Upper lobe of right lung (tissue), 1 donor: ENCODE results near the gene KRTAP5-4. TPM values are rescaled to one million over a fixed set of nuclear protein-coding genes. Genes with fewer than 3 reads are reported as not detected.

ENCODE experiments used
- ATAC-seq: fragments of 200-7000 bp; cut with Tn5 transposase; one replicate; pipeline ENCODE4 v1.9.1; 2020; ENCODE audit warnings: mild to moderate bottlenecking, moderate library complexity
- DNase-seq: peaks from one replicate; pipeline ENCODE4 v3.0.0-alpha.2; 2020
- H3K27ac ChIP-seq: fragments of 200-600 bp; one replicate; pipeline ENCODE4 v1.8.0; 2022
- H3K27me3 ChIP-seq: fragments of 200-600 bp; one replicate; pipeline ENCODE4 v1.8.0; 2022; ENCODE audit warnings: mild to moderate bottlenecking
- H3K36me3 ChIP-seq: fragments of 200-600 bp; one replicate; pipeline ENCODE4 v1.8.0; 2022
- H3K4me1 ChIP-seq: fragments of 200-600 bp; one replicate; pipeline ENCODE4 v1.8.0; 2022
- H3K4me3 ChIP-seq: fragments of 200-600 bp; one replicate; pipeline ENCODE4 v1.8.0; 2022; ENCODE audit warnings: mild to moderate bottlenecking
- H3K9me3 ChIP-seq: fragments of 200-600 bp; one replicate; pipeline ENCODE4 v1.8.0; 2022
- CTCF ChIP-seq: fragments of 200-600 bp; IDR thresholded peaks from one replicate; pipeline ENCODE4 v1.8.0; 2022; ENCODE audit warnings: antibody characterized with exemption
- intact Hi-C: fragments of 100-400 bp; cut with DNase I; formaldehyde crosslinking; loops from one replicate; pipeline ENCODE4 v1.11.0; 2022
- total RNA-seq: library from RNA; stranded (reverse); fragmentation: NEBNext Ultra II Directional; extraction: Animal tissue kit (Norgen Biotek cat#: 25700); gene quantifications from one replicate; pipeline ENCODE4 v1.2.1, GENCODE V29; 2021
- donor health status: DM: no; HTN: yes; CAD: no; lungs with severe emphysema.

The KRTAP5-4 gene
- total RNA-seq, 1 donor from 2014 or later, result not detected

- no peak for DNase-seq
Measured at GRCh38 chr11:1640076-1640946, 18.4 kb upstream of the KRTAP5-4 start.

GRCh38 chr11:1639666-1640065, 17.7 kb upstream of the KRTAP5-4 start:
- TF ChIP-seq CTCF, result no peak

More at GRCh38 chr11:1640076-1640946, 18.4 kb upstream of the KRTAP5-4 start:
- intact Hi-C loops, result no loop called here
- Histone ChIP-seq H3K4me3 (no peak overlapping the region), H3K9me3 (no peaks in the 10 kb centered on the region), H3K36me3 (no peaks in the 10 kb centered on the region), H3K4me1 (no peaks in the 10 kb centered on the region), H3K27me3 (no peaks in the 10 kb centered on the region), H3K27ac (no peak overlapping the region)
- peak; percentile 76 for TF ChIP-seq CTCF
- peak; percentile 76 for ATAC-seq

GRCh38 chr11:1639102-1639620, 17.2 kb upstream of the KRTAP5-4 start:
- no peak for TF ChIP-seq CTCF
- no peaks in the 10 kb centered on the region for H3K27me3 ChIP-seq
- no peaks in the 10 kb centered on the region for H3K4me1 ChIP-seq
- no peak overlapping the region for H3K4me3 ChIP-seq
- H3K9me3 ChIP-seq, result no peaks in the 10 kb centered on the region
- H3K27ac ChIP-seq, result no peak overlapping the region
- intact Hi-C loops, result no loop called here
- no peaks in the 10 kb centered on the region for H3K36me3 ChIP-seq
- no peak for DNase-seq
- peak; percentile 49 for ATAC-seq

More at GRCh38 chr11:1639666-1640065, 17.7 kb upstream of the KRTAP5-4 start:
- Histone ChIP-seq H3K4me1 (no peaks in the 10 kb centered on the region), H3K27me3 (no peaks in the 10 kb centered on the region), H3K36me3 (no peaks in the 10 kb centered on the region), H3K27ac (no peak overlapping the region), H3K9me3 (no peaks in the 10 kb centered on the region), H3K4me3 (no peak overlapping the region)
- no peak for ATAC-seq
- DNase-seq, result no peak
- intact Hi-C loops, result no loop called here

- H3K4me1 ChIP-seq, result no peaks in the 10 kb centered on the region
- DNase-seq (no peak), ATAC-seq (no peak)
- H3K9me3 ChIP-seq, result no peaks in the 10 kb centered on the region
- H3K4me3 ChIP-seq, result no peak overlapping the region
- intact Hi-C loops, result no loop called here
- H3K27ac ChIP-seq, result no peak overlapping the region
- TF ChIP-seq CTCF, result no peak
- no peaks in the 10 kb centered on the region for H3K36me3 ChIP-seq
- no peaks in the 10 kb centered on the region for H3K27me3 ChIP-seq
Measured at GRCh38 chr11:1638344-1638743, 16.4 kb upstream of the KRTAP5-4 start.

GRCh38 chr11:1637628-1638027, 15.7 kb upstream of the KRTAP5-4 start:
- no peak overlapping the region for H3K4me3 ChIP-seq
- intact Hi-C loops, result no loop called here
- no peak overlapping the region for H3K27ac ChIP-seq
- H3K36me3 ChIP-seq, result no peaks in the 10 kb centered on the region
- DNase-seq (no peak), ATAC-seq (no peak)
- H3K9me3 ChIP-seq, result no peaks in the 10 kb centered on the region
- H3K27me3 ChIP-seq, result peaks cover 2% of the 10 kb centered on the region
- TF ChIP-seq CTCF, result no peak
- H3K4me1 ChIP-seq, result no peaks in the 10 kb centered on the region
